Measurements from ENCODE around the gene KEL. TPM values are rescaled to one million over a fixed set of nuclear protein-coding genes. Genes with fewer than 3 reads are reported as not detected.
A peak's percentile ranks its signal among the peaks of the same experiment; 100 is the strongest.

The KEL gene
- total RNA-seq, 1 experiment from 2014 or later = 7.7 TPM

GRCh38 chr7:142974626-142975025 lies 12.5 kb upstream of the KEL start:
- no peak overlapping the region for H3K4me3 ChIP-seq (ENCODE audit: insufficient read depth, low read depth, low read length)
- DNase-seq = no peak
- no peaks in the 10 kb centered on the region for H3K27me3 ChIP-seq (ENCODE audit: control insufficient read depth, insufficient read depth, low read length)
- H3K36me3 ChIP-seq (replicated peaks; ENCODE audit: control insufficient read depth, insufficient read depth, low read length) = no peaks in the 10 kb centered on the region

- H3K36me3 ChIP-seq (replicated peaks; ENCODE audit: control insufficient read depth, insufficient read depth, low read length) = no peaks in the 10 kb centered on the region
- DNase-seq = no peak
- no peaks in the 10 kb centered on the region for H3K27me3 ChIP-seq (ENCODE audit: control insufficient read depth, insufficient read depth, low read length)
- H3K4me3 ChIP-seq (ENCODE audit: insufficient read depth, low read depth, low read length) = no peak overlapping the region
Measured at GRCh38 chr7:142969183-142969582, 7.0 kb upstream of the KEL start.

- DNase-seq = no peak
- H3K27me3 ChIP-seq (ENCODE audit: control insufficient read depth, insufficient read depth, low read length) = no peaks in the 10 kb centered on the region
- H3K4me3 ChIP-seq (ENCODE audit: insufficient read depth, low read depth, low read length) = no peak overlapping the region
- no peaks in the 10 kb centered on the region for H3K36me3 ChIP-seq (replicated peaks; ENCODE audit: control insufficient read depth, insufficient read depth, low read length)
Measured at GRCh38 chr7:142968229-142968628, 6.1 kb upstream of the KEL start.

GRCh38 chr7:142964502-142965246 lies 2.5 kb upstream of the KEL start:
- H3K27me3 ChIP-seq (ENCODE audit: control insufficient read depth, insufficient read depth, low read length) = no peaks in the 10 kb centered on the region
- no peaks in the 10 kb centered on the region for H3K36me3 ChIP-seq (replicated peaks; ENCODE audit: control insufficient read depth, insufficient read depth, low read length)
- DNase-seq = no peak
- no peak overlapping the region for H3K4me3 ChIP-seq (ENCODE audit: insufficient read depth, low read depth, low read length)

GRCh38 chr7:142963993-142964392 lies 1.8 kb upstream of the KEL start:
- Histone ChIP-seq H3K4me3 (ENCODE audit: insufficient read depth, low read depth, low read length) (no peak overlapping the region), H3K36me3 (replicated peaks; ENCODE audit: control insufficient read depth, insufficient read depth, low read length) (no peaks in the 10 kb centered on the region), H3K27me3 (ENCODE audit: control insufficient read depth, insufficient read depth, low read length) (no peaks in the 10 kb centered on the region)
- DNase-seq = no peak

GRCh38 chr7:142962991-142963390 lies 828 bp upstream of the KEL start:
- H3K36me3 ChIP-seq (replicated peaks; ENCODE audit: control insufficient read depth, insufficient read depth, low read length) = no peaks in the 10 kb centered on the region
- no peak for DNase-seq
- H3K27me3 ChIP-seq (ENCODE audit: control insufficient read depth, insufficient read depth, low read length) = no peaks in the 10 kb centered on the region

GRCh38 chr7:142961595-142961972 lies 579 bp downstream of the KEL start:
- H3K4me3 ChIP-seq (ENCODE audit: insufficient read depth, low read depth, low read length) = no peak overlapping the region; the same call in 1 of the 2 replicates
- H3K36me3 ChIP-seq (replicated peaks; ENCODE audit: control insufficient read depth, insufficient read depth, low read length) = no peaks in the 10 kb centered on the region
- DNase-seq = peak; percentile 16
- no peaks in the 10 kb centered on the region for H3K27me3 ChIP-seq (ENCODE audit: control insufficient read depth, insufficient read depth, low read length)

More at GRCh38 chr7:142962991-142963390, 828 bp upstream of the KEL start:
- no peak overlapping the region for H3K4me3 ChIP-seq (ENCODE audit: insufficient read depth, low read depth, low read length)

GRCh38 chr7:142960955-142961512 lies 1.1 kb downstream of the KEL start:
- H3K4me3 ChIP-seq (ENCODE audit: insufficient read depth, low read depth, low read length) = no peak overlapping the region
- DNase-seq = no peak
- H3K27me3 ChIP-seq (ENCODE audit: control insufficient read depth, insufficient read depth, low read length) = no peaks in the 10 kb centered on the region

GRCh38 chr7:142959202-142959601 lies 3.0 kb downstream of the KEL start:
- H3K27me3 ChIP-seq (ENCODE audit: control insufficient read depth, insufficient read depth, low read length) = no peaks in the 10 kb centered on the region
- no peak overlapping the region for H3K4me3 ChIP-seq (ENCODE audit: insufficient read depth, low read depth, low read length)
- H3K36me3 ChIP-seq (replicated peaks; ENCODE audit: control insufficient read depth, insufficient read depth, low read length) = no peaks in the 10 kb centered on the region
- DNase-seq = no peak

More at GRCh38 chr7:142960955-142961512, 1.1 kb downstream of the KEL start:
- no peaks in the 10 kb centered on the region for H3K36me3 ChIP-seq (replicated peaks; ENCODE audit: control insufficient read depth, insufficient read depth, low read length)

- DNase-seq = no peak
- H3K4me3 ChIP-seq (ENCODE audit: insufficient read depth, low read depth, low read length) = no peak overlapping the region
- H3K36me3 ChIP-seq (replicated peaks; ENCODE audit: control insufficient read depth, insufficient read depth, low read length) = no peaks in the 10 kb centered on the region
Measured at GRCh38 chr7:142957723-142958122, 4.4 kb downstream of the KEL start.

GRCh38 chr7:142956951-142957623 lies 5.1 kb downstream of the KEL start:
- Histone ChIP-seq H3K36me3 (replicated peaks; ENCODE audit: control insufficient read depth, insufficient read depth, low read length) (no peaks in the 10 kb centered on the region), H3K4me3 (ENCODE audit: insufficient read depth, low read depth, low read length) (no peak overlapping the region), H3K27me3 (ENCODE audit: control insufficient read depth, insufficient read depth, low read length) (no peaks in the 10 kb centered on the region)
- no peak for DNase-seq

More at GRCh38 chr7:142957723-142958122, 4.4 kb downstream of the KEL start:
- no peaks in the 10 kb centered on the region for H3K27me3 ChIP-seq (ENCODE audit: control insufficient read depth, insufficient read depth, low read length)

GRCh38 chr7:142954680-142955268 lies 7.4 kb downstream of the KEL start:
- no peak for DNase-seq
- no peaks in the 10 kb centered on the region for H3K27me3 ChIP-seq (ENCODE audit: control insufficient read depth, insufficient read depth, low read length)
- no peak overlapping the region for H3K4me3 ChIP-seq (ENCODE audit: insufficient read depth, low read depth, low read length)
- H3K36me3 ChIP-seq (replicated peaks; ENCODE audit: control insufficient read depth, insufficient read depth, low read length) = no peaks in the 10 kb centered on the region

GRCh38 chr7:142950235-142950634 lies 11.9 kb downstream of the KEL start:
- no peak for DNase-seq
- Histone ChIP-seq H3K36me3 (replicated peaks; ENCODE audit: control insufficient read depth, insufficient read depth, low read length) (no peaks in the 10 kb centered on the region), H3K4me3 (ENCODE audit: insufficient read depth, low read depth, low read length) (no peak overlapping the region), H3K27me3 (ENCODE audit: control insufficient read depth, insufficient read depth, low read length) (no peaks in the 10 kb centered on the region)

GRCh38 chr7:142948603-142949002 lies 13.6 kb downstream of the KEL start:
- no peak for DNase-seq
- Histone ChIP-seq H3K4me3 (ENCODE audit: insufficient read depth, low read depth, low read length) (no peak overlapping the region), H3K27me3 (ENCODE audit: control insufficient read depth, insufficient read depth, low read length) (no peaks in the 10 kb centered on the region), H3K36me3 (replicated peaks; ENCODE audit: control insufficient read depth, insufficient read depth, low read length) (no peaks in the 10 kb centered on the region)

- Histone ChIP-seq H3K36me3 (replicated peaks; ENCODE audit: control insufficient read depth, insufficient read depth, low read length) (no peaks in the 10 kb centered on the region), H3K4me3 (ENCODE audit: insufficient read depth, low read depth, low read length) (no peak overlapping the region), H3K27me3 (ENCODE audit: control insufficient read depth, insufficient read depth, low read length) (no peaks in the 10 kb centered on the region)
- DNase-seq = no peak
Measured at GRCh38 chr7:142945001-142945400, 17.2 kb downstream of the KEL start.

All from H7 (cell line).